Endothelial cell of umbilical vein (primary cell): ENCODE results near the gene UPF2. TPM values are rescaled to one million over a fixed set of nuclear protein-coding genes. Genes with fewer than 3 reads are reported as not detected.

Experiments
- BruUV-seq: library from RNA; stranded (reverse); fragments of 400-500 nt; replicated peaks from 2 replicates; lab custom pipeline; 2021; lab: Mats Ljungman, UMichigan
- CTCF ChIA-PET: fragments of 300-600, 350-600 bp; sonication (Branson Sonifier 250); formaldehyde crosslinking; loops from one replicate; lab custom pipeline; 2021; ENCODE audit warnings: antibody characterized with exemption, inconsistent platforms; lab: Charles Lee
- POLR2A ChIA-PET: fragments of 300-600, 350-600 bp; sonication (Branson Sonifier 250); formaldehyde crosslinking; loops from one replicate; lab custom pipeline; 2021; ENCODE audit warnings: antibody characterized with exemption, inconsistent platforms; lab: Charles Lee
- DNase-seq: peaks from one replicate; pipeline ENCODE4 v3.0.0-alpha.2; 2011; ENCODE audit warnings: low read depth, low spot score
- FAIRE-seq: peaks from 2 replicates; lab custom pipeline; 2011; peaks lifted over from hg19 to GRCh38; lab: Jason Lieb, UNC
- H2AFZ ChIP-seq: 2 replicates; pipeline ENCODE4 v1.6.0; 2012; ENCODE audit warnings: low read depth, low read length, control low read depth, inconsistent platforms
- H3K27ac ChIP-seq: 2 replicates; pipeline ENCODE4 v1.5.1; 2011; ENCODE audit warnings: low read depth, mild to moderate bottlenecking, control low read depth, low read length, moderate library complexity; ENCODE audit not compliant: insufficient read depth
- H3K27me3 ChIP-seq, 2 experiments: 2 replicates each; pipeline versions ENCODE4 v1.6.0 to v1.6.1; 2011; ENCODE audit warnings: low read length in 2 of 2, mixed read lengths in 1 of 2; ENCODE audit not compliant: control insufficient read depth in 2 of 2, insufficient read depth in 2 of 2
- H3K36me3 ChIP-seq, 2 experiments: 2 replicates in 1 of 2; 3 replicates in 1 of 2; pipeline ENCODE4 v1.5.1; 2011; ENCODE audit warnings: low read length in 2 of 2, mild to moderate bottlenecking in 1 of 2, moderate library complexity in 1 of 2; ENCODE audit not compliant: control insufficient read depth in 2 of 2, insufficient read depth in 2 of 2; ENCODE audit errors: extremely low read depth in 1 of 2
- H3K4me1 ChIP-seq: 3 replicates; pipeline ENCODE4 v1.5.1; 2011; ENCODE audit warnings: mild to moderate bottlenecking, low read length; ENCODE audit not compliant: control insufficient read depth, insufficient read depth; ENCODE audit errors: extremely low read depth
- H3K4me2 ChIP-seq: 2 replicates; pipeline ENCODE4 v1.6.1; 2011; ENCODE audit warnings: low read length, control low read depth, mixed read lengths; ENCODE audit not compliant: insufficient read depth
- H3K4me3 ChIP-seq, 3 experiments: fragments of 200-600 bp in 1 of 3; sonication (generic), shearing (Covaris generic) in 1 of 3; replicated peaks in 1 of 3; 2 replicates each; pipeline ENCODE4 v1.5.1; 2011 to 2016; ENCODE audit warnings: control low read depth in 3 of 3, low read length in 3 of 3, mild to moderate bottlenecking in 2 of 3, inconsistent platforms in 1 of 3, low read depth in 1 of 3, moderate library complexity in 1 of 3; ENCODE audit not compliant: insufficient read depth in 1 of 3
- H3K79me2 ChIP-seq: 2 replicates; pipeline ENCODE4 v1.6.0; 2012; ENCODE audit warnings: low read length, inconsistent platforms; ENCODE audit not compliant: control insufficient read depth, insufficient read depth
- H3K9ac ChIP-seq: replicated peaks from 2 replicates; pipeline ENCODE3; 2011; ENCODE audit warnings: low read length, control low read depth; ENCODE audit not compliant: insufficient read depth; ENCODE audit errors: extremely low read depth
- H3K9me1 ChIP-seq: replicated peaks from 3 replicates; pipeline ENCODE4 v1.6.0; 2011; ENCODE audit warnings: mild to moderate bottlenecking, low read length; ENCODE audit not compliant: control insufficient read depth, insufficient read depth; ENCODE audit errors: extremely low read depth
- H3K9me3 ChIP-seq: replicated peaks from 2 replicates; pipeline ENCODE4 v1.5.1; 2012; ENCODE audit warnings: low read length, inconsistent platforms; ENCODE audit not compliant: control insufficient read depth, insufficient read depth
- H4K20me1 ChIP-seq: replicated peaks from 2 replicates; pipeline ENCODE3; 2011; ENCODE audit warnings: mild to moderate bottlenecking, low read length; ENCODE audit not compliant: control insufficient read depth, insufficient read depth; ENCODE audit errors: extremely low read depth
- CTCF ChIP-seq, 2 donors: IDR thresholded peaks; 1 replicate in 1 of 2; 2 replicates in 1 of 2; pipeline ENCODE4 v1.5.1; 2011; ENCODE audit warnings: low read length in 2 of 2, mild to moderate bottlenecking in 2 of 2, moderate library complexity in 2 of 2, control low read depth in 1 of 2, inconsistent platforms in 1 of 2, low read depth in 1 of 2; ENCODE audit not compliant: insufficient read depth in 1 of 2; ENCODE audit errors: extremely low read depth in 1 of 2
- EZH2 ChIP-seq: IDR thresholded peaks from 2 replicates; pipeline ENCODE4 v1.6.1; 2012; ENCODE audit warnings: borderline replicate concordance, low read depth, mild to moderate bottlenecking, moderate library complexity, low read length, inconsistent platforms; ENCODE audit not compliant: severe bottlenecking
- FOS ChIP-seq: IDR thresholded peaks from 2 replicates; pipeline ENCODE4 v1.6.1; 2011; ENCODE audit warnings: mild to moderate bottlenecking, low read length, moderate library complexity, borderline replicate concordance; ENCODE audit not compliant: insufficient read depth
- GATA2 ChIP-seq: IDR thresholded peaks from 2 replicates; pipeline ENCODE4 v1.7.0; 2011; ENCODE audit warnings: low read depth, mild to moderate bottlenecking, moderate library complexity, mixed read lengths, low read length; ENCODE audit not compliant: insufficient read length, insufficient read depth
- JUN ChIP-seq: IDR thresholded peaks from 2 replicates; pipeline ENCODE4 v1.6.1; 2011; ENCODE audit warnings: borderline replicate concordance, low read depth; ENCODE audit not compliant: insufficient read length, insufficient read depth
- MAX ChIP-seq: IDR thresholded peaks from 2 replicates; pipeline ENCODE4 v1.6.1; 2011; ENCODE audit not compliant: insufficient read depth, insufficient read length
- MYC ChIP-seq: IDR thresholded peaks from one replicate; pipeline ENCODE4 v1.6.1; 2011; ENCODE audit warnings: mild to moderate bottlenecking, low read depth, low read length
- POLR2A ChIP-seq: IDR thresholded peaks from 2 replicates; pipeline ENCODE4 v1.6.1; 2012; ENCODE audit warnings: low read depth, mild to moderate bottlenecking, control low read depth, low read length
- POLR2AphosphoS5 ChIP-seq: IDR thresholded peaks from 2 replicates; pipeline ENCODE4 v1.6.1; 2012; ENCODE audit warnings: low read depth, mild to moderate bottlenecking, control low read depth, low read length, moderate library complexity; ENCODE audit not compliant: insufficient read depth
- dilution Hi-C: fragments of 300-500 bp; cut with MboI; formaldehyde crosslinking; loops from one replicate; pipeline ENCODE4 v1.15.0; 2019; ENCODE audit warnings: low sequenced_read_pairs; ENCODE audit not compliant: extremely low pct_ligation_motif_present
- intact Hi-C: fragments of 100-400 bp; cut with micrococcal nuclease; formaldehyde crosslinking; loops from one replicate; pipeline ENCODE4 v1.10.0; 2022
- polyA plus RNA-seq, 4 experiments: library from polyadenylated mRNA; depleted of rRNA in 3 of 4; stranded (reverse) in 3 of 4; unstranded in 1 of 4; fragments of >200 nt; gene quantifications; 2 replicates each; pipeline versions ENCODE4 v1.2.1 to v1.2.3, GENCODE V29; 2011 to 2012; ENCODE audit warnings: missing spikeins in 1 of 4
- total RNA-seq: library from RNA; stranded (reverse); gene quantifications from 2 replicates; pipeline ENCODE4 v1.2.3, GENCODE V29; 2021

Gene UPF2
- total and polyA plus RNA-seq, 2 donors (not counting 3 experiments of a cell fraction or from before 2014, with no cell fraction given) = 4.8 to 27.7 TPM

GRCh38 chr10:11876324-11876723, 166.3 kb downstream of the UPF2 start:
- Histone ChIP-seq H3K27me3 (no peaks in the 10 kb centered on the region), H2AFZ (no peak overlapping the region), H3K79me2 (no peaks in the 10 kb centered on the region), H3K9ac (no peak overlapping the region), H3K4me2 (no peak overlapping the region), H3K4me1 (peaks cover 21% of the 10 kb centered on the region), H3K27ac (no peak overlapping the region), H3K4me3 (no peak overlapping the region), H3K9me1 (no peaks in the 10 kb centered on the region), H4K20me1 (no peaks in the 10 kb centered on the region), H3K36me3 (no peaks in the 10 kb centered on the region), H3K9me3 (no peaks in the 10 kb centered on the region)
- intact Hi-C loops = no loop called here
- dilution Hi-C loops = no loop called here
- BruUV-seq = no TSS peak
- ChIA-PET POLR2A (no interaction called here), CTCF (interaction anchor here (0.9 to 1.4 kb wide), 5 partner anchors 14 to 110 kb away, joined by 3 to 6 read pairs (median 5); no protein-coding TSS in a partner anchor)
- no peak for TF ChIP-seq GATA2
- TF ChIP-seq CTCF (IDR thresholded peaks at IDR 0.05; ENCODE audit: extremely low read depth in 1 of 2, insufficient read depth in 1 of 2, low read depth in 1 of 2, low read length in 2 of 2) = no peak
- no peak for TF ChIP-seq POLR2A
- no peak for TF ChIP-seq POLR2AphosphoS5
- TF ChIP-seq MYC = no peak
- no peak for TF ChIP-seq FOS
- no peak for TF ChIP-seq MAX
- no peak for TF ChIP-seq EZH2
- TF ChIP-seq JUN = no peak
- FAIRE-seq (no peak), DNase-seq (no peak)
